Neural crest cell (in vitro differentiated cells): ENCODE data around the gene WDR33. TPM values are rescaled to one million over a fixed set of nuclear protein-coding genes. Genes with fewer than 3 reads are reported as not detected.

Source experiments
- DNase-seq: peaks from one replicate; pipeline ENCODE4 v3.0.0; 2021; ENCODE audit warnings: low read depth, mixed read lengths, low spot score
- H3K27ac Mint-ChIP-seq: one replicate; pipeline ENCODE4 v1.8.0; 2021; ENCODE audit warnings: mild to moderate bottlenecking, mixed read lengths; ENCODE audit not compliant: unreplicated experiment
- H3K27me3 Mint-ChIP-seq: 2 replicates; pipeline ENCODE4 v1.8.0; 2021; ENCODE audit warnings: low read depth, mild to moderate bottlenecking, mixed read lengths
- H3K36me3 Mint-ChIP-seq: 2 replicates; pipeline ENCODE4 v1.8.0; 2021; ENCODE audit warnings: low read depth, mild to moderate bottlenecking, mixed read lengths
- H3K4me1 Mint-ChIP-seq: 2 replicates; pipeline ENCODE4 v1.8.0; 2021; ENCODE audit warnings: mixed read lengths
- H3K4me3 Mint-ChIP-seq: one replicate; pipeline ENCODE4 v1.8.0; 2021; ENCODE audit warnings: mild to moderate bottlenecking, mixed read lengths
- H3K9me3 Mint-ChIP-seq: 2 replicates; pipeline ENCODE4 v1.8.0; 2021; ENCODE audit warnings: mixed read lengths
- total RNA-seq: library from RNA; stranded (reverse); gene quantifications from 2 replicates; pipeline ENCODE4 v1.2.1, GENCODE V29; 2021
- TF ChIP-seq, protein P1 (sequence below): fragments of 200-600 bp; sonication (generic); conservative IDR thresholded peaks from 2 replicates; pipeline ENCODE4 v1.5.0; 2021; ENCODE audit warnings: antibody characterized with exemption, mild to moderate bottlenecking

The WDR33 gene
- total RNA-seq, 1 donor from 2014 or later: 72.4 TPM

DNA sequence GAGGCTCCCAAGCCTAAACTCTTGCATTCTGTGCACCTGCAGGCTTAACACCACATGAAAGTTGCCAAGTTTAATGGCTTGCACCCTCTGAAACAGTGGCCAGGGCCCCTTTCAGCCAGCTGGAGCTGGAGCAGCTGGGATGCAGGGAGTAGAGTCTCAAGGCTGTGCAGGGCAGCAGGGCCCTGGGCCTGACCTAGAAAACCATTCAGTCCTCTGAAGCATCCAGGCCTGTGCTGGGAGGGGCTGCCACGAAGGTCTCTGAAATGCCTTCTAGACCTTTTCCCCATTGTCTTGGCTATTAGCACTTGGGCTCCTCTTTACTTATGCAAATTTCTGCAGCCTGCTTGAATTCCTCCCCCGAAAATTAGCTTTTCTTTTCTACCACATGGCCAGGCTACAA is 120.3 kb downstream of the WDR33 start:
- peaks cover 16% of the 10 kb centered on the region for H3K9me3 Mint-ChIP-seq
- no peak overlapping the region for H3K4me3 Mint-ChIP-seq
- no peaks in the 10 kb centered on the region for H3K27me3 Mint-ChIP-seq
- H3K4me1 Mint-ChIP-seq: no peaks in the 10 kb centered on the region
- no peak for DNase-seq
- TF ChIP-seq, protein P1, sequence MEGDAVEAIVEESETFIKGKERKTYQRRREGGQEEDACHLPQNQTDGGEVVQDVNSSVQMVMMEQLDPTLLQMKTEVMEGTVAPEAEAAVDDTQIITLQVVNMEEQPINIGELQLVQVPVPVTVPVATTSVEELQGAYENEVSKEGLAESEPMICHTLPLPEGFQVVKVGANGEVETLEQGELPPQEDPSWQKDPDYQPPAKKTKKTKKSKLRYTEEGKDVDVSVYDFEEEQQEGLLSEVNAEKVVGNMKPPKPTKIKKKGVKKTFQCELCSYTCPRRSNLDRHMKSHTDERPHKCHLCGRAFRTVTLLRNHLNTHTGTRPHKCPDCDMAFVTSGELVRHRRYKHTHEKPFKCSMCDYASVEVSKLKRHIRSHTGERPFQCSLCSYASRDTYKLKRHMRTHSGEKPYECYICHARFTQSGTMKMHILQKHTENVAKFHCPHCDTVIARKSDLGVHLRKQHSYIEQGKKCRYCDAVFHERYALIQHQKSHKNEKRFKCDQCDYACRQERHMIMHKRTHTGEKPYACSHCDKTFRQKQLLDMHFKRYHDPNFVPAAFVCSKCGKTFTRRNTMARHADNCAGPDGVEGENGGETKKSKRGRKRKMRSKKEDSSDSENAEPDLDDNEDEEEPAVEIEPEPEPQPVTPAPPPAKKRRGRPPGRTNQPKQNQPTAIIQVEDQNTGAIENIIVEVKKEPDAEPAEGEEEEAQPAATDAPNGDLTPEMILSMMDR: no peak
- H3K36me3 Mint-ChIP-seq: peaks cover 13% of the 10 kb centered on the region
- H3K27ac Mint-ChIP-seq: no peak overlapping the region

GRCh38 chr2:127688405-127688804 is 122.6 kb downstream of the WDR33 start:
- H3K27ac Mint-ChIP-seq: no peak overlapping the region
- no peaks in the 10 kb centered on the region for H3K27me3 Mint-ChIP-seq
- no peaks in the 10 kb centered on the region for H3K4me1 Mint-ChIP-seq
- H3K9me3 Mint-ChIP-seq: peaks cover 16% of the 10 kb centered on the region
- TF ChIP-seq, protein P1: no peak
- H3K4me3 Mint-ChIP-seq: no peak overlapping the region
- DNase-seq: no peak
- H3K36me3 Mint-ChIP-seq: peaks cover 13% of the 10 kb centered on the region

- no peak overlapping the region for H3K4me3 Mint-ChIP-seq
- no peaks in the 10 kb centered on the region for H3K4me1 Mint-ChIP-seq
- H3K36me3 Mint-ChIP-seq: peaks cover 2% of the 10 kb centered on the region
- no peak for DNase-seq
- H3K27ac Mint-ChIP-seq: no peak overlapping the region
- H3K27me3 Mint-ChIP-seq: no peaks in the 10 kb centered on the region
- TF ChIP-seq, protein P1: no peak
- H3K9me3 Mint-ChIP-seq: peaks cover 4% of the 10 kb centered on the region
These were observed 125.4 kb downstream of the WDR33 start for GRCh38 chr2:127685410-127686080.

DNA sequence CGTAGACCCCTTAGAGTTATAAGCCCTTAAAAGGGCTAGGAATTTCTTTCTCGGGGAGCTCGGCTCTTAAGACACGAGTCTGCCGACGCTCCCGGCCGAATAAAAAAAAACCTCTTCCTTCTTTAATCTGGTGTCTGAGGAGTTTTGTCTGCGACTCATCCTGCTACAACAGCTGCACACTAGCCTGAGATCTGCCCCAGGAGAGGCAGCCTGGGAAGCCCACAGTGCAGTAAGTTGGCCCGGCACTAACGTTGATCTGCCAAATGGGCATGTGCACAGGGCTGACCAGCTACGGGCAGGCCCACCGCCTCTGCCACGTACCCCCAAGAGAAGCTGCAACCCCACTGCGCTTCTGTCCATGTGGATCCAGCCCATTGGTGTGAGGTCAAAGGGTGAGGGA is 127.2 kb downstream of the WDR33 start:
- Mint-ChIP-seq H3K4me1 (no peaks in the 10 kb centered on the region), H3K4me3 (no peak overlapping the region), H3K27ac (no peak overlapping the region), H3K27me3 (peaks cover under 1% of the 10 kb centered on the region), H3K9me3 (peaks cover 3% of the 10 kb centered on the region), H3K36me3 (peaks cover 2% of the 10 kb centered on the region)
- DNase-seq: no peak
- TF ChIP-seq, protein P1: no peak

DNA sequence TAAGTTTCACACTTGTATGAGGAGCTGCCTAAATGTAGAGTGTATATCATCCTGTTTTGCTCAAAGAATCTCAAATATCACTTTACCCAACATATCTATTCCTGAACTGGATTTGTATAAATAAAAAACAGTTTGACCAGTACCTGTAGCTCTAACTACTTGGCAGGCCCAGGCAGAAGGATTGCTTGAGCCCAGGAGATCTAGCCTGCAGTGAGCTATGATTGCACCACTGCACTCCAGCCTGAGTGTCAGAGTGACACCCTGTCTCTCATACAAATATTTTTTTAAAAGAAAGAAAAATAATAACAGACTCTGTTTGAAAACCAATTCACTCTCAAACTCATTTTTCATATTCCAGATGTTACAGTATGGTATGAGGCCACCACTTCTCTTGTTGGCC is 127.9 kb downstream of the WDR33 start:
- Mint-ChIP-seq H3K36me3 (peaks cover 1% of the 10 kb centered on the region), H3K9me3 (no peaks in the 10 kb centered on the region), H3K27me3 (peaks cover 7% of the 10 kb centered on the region), H3K4me3 (no peak overlapping the region), H3K27ac (no peak overlapping the region), H3K4me1 (no peaks in the 10 kb centered on the region)
- no peak for DNase-seq
- TF ChIP-seq, protein P1: no peak
